HG03095 (cell line): ENCODE measurements around the gene GDA.
"Not testable (repeated sequence)": the region's sequence is repeated elsewhere in the genome, so short reads cannot be mapped to it uniquely, and the experiment has no call there.

Experiments
- ATAC-seq: cut with Tn5 transposase; IDR thresholded peaks from one replicate; pipeline ENCODE4 v1.9.1; 2021; ENCODE audit warnings: moderate library complexity; ENCODE audit not compliant: unreplicated experiment

The GDA gene

DNA sequence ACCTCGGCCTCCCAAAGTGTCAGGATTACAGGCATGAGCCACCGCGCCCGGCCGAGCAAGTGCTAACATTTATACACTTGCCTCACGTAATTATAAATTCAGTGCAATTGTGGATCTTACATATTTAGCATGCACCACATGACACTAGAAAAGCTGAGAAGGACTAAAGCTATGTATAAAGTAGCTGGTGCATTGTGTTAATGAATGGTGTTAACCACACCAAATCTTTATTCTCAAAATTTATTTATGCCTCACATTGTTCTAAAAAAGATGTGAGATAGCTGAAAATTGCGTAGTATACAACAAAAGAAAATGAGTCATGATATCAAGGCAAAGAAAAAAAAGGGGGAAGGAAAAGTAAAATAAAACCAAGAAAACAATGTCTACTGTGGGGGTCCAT is 54.8 kb downstream of the GDA start:
- no peak for ATAC-seq

DNA sequence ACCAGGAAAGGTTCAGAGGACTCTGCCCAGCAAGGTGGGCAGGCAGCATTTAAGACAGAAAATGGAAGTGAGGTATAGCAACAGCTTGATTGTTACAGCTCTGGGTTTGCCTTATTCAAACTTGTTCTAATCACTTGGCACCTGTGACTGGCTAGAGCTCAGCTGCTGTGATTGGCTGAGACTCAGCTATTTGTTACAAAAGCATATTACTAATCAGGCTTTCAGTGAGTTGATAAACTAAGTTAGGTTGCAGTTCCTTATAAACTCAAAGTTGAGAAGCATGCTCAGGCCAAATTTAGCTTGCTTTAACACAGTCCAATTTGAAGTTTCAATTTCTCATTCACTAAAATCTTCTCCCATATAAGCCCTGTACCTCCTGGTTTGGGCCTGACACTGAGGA is 56.3 kb downstream of the GDA start:
- ATAC-seq, result no peak

DNA sequence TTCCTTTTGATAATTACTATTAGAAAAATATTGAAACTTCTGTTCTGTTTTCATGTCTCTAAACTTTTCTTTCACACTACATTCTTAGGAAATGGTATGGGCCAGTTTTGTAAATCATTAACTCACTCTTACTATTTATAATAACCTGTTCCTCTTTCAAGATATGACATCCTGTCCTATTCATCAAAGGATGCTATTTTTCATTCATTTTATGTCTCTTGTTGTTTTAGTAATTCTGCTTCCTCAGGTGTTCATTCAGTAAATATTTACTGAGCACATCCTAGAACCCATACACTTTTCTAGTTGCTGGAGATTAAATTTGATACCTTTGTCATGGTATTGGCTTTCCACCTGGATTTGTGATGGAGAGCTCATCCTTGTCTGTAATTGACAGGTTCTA is 58.0 kb downstream of the GDA start:
- ATAC-seq, result peak; percentile 40

DNA sequence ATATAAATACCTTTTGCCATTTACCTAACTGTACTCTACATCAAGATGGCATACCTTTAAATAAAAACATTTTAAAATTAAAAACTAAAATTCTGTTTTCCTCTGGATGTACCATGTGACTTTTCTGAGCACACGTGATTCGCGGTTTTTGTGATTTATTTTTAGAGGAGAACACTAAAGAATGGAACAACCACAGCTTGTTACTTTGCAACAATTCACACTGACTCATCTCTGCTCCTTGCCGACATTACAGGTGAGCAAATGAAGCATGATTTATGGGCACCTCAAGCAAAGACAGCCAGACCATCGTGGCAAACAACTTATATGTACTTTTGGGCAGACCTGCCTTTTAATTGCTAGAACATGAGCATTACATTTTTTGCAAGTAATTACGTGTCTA is 61.3 kb downstream of the GDA start:
- ATAC-seq, result no peak

DNA sequence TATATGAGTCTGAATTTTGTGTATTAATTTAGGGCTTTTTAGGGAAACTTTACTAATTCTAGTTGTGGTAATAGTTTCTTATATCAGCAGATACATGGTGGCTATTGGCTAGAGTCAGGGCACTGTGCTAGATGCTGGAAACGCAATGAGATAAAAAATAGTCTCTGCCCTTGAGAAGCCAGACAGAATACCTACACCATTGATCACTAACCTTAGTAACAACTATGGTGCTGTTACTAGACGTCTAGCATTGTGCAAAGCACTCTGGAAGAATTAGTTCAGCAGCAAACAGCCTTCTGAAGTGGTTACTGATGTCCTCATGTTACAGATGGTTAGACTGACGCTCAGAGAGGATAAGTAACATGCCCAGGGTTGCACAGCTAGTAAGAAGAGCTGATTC is 61.8 kb downstream of the GDA start:
- no peak for ATAC-seq

DNA sequence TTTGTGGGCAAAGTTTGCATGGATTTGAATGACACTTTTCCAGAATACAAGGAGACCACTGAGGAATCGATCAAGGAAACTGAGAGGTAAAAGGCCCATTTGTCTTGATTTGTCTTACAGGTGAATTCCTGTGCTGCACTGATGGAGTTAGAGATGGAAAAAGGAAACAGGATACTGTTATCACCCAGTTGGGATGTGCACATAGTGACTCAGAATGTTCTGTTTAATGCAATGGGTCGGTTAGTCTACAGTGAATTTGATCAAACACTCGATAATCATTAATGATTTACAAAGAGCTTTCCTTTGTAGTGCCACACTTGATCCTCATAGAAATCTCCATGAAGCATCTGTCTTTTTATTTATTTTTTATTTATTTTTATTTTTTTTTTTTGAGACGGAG is 64.7 kb downstream of the GDA start:
- no peak for ATAC-seq

DNA sequence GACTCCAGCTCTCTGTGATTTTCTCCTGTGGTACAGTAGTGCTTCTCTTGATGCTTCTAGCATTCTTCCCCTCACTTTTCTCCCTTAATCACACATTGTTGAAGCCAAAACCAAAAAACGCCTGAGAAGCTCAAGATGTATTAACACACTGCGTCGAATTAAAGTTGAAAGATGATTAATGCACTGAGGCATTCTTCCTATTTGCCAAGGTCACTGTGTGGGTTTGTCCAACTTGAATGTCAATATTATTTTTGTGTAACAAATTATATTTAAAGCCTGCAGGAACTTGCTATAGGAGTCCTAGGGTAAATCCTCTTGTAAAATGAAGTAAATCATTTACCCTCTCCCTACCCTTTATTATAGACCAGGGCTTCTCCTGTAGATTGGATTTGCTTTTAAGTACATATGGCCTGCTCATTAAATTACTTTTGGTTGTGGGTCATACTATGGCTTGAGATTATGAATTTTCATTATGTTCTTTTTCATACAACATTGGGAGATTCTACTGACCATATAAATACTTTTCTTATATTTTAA is 68.1 kb downstream of the GDA start:
- no peak for ATAC-seq

DNA sequence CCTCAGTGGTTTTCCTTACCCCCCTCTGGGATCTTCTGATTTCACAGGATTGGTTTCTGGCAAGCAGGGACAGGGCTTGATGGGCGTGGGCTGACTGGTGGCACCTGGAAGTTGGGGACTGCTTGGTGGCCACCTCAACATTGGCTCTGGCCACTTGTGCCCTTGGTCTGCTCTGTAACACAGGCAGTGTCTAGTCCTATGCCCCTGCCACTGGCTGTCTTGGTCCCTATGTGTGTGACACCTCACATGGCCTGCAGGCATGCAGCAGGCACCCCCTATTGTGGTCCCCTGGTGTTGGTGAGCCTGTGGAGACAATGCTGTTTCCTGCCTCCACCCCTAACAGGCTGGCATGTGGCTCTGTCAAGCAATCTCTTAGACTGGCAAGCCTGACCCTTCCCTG is 71.3 kb downstream of the GDA start:
- ATAC-seq, result no peak

DNA sequence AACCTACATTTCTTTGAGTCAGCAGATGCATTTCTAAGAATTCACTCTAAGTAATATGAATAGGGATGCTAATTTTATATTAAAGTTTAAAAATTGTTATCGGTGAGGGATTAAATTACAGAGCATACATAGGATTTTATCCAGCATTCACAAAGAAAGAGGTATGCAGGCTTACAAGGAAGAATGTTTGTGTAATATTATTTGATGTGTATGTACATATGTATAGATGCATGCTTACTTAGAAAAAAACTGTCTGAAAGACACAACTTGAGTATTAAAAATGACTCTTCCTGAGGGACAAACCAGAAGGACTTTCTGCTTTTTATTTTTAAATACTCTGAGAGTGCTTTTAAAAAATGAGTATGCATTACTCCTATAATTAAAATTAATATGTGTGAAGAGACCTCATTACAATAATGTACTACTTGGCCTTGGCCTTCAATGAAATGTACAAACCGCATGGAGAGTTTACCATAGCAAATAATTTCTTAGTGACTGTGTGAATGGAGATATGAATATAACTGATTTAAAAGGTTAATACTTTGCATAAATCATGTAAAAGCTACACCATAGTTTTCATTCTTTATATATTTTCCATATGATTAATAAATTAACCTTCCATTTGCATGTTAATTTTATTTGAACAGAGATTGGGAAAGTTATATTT is 77.0 kb downstream of the GDA start:
- no peak for ATAC-seq

DNA sequence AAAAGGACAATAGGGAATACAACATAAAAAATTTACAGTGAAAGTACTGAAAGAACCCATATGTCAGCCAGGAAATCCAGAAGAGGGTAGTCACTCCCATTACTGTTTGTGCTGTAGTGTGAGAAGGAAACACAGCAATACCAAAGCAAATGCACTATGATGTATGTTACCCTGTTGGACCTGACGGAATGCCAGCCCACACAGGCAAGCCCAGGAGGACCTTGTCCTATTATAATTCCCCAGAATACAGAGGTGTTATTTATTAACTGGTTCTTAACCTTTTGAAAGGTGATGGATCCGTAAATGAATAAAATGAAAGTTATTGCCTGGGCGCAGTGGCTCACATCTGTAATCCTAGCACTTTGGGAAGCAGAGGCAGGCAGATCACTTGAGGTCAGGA is 79.0 kb downstream of the GDA start:
- ATAC-seq, result no peak

DNA sequence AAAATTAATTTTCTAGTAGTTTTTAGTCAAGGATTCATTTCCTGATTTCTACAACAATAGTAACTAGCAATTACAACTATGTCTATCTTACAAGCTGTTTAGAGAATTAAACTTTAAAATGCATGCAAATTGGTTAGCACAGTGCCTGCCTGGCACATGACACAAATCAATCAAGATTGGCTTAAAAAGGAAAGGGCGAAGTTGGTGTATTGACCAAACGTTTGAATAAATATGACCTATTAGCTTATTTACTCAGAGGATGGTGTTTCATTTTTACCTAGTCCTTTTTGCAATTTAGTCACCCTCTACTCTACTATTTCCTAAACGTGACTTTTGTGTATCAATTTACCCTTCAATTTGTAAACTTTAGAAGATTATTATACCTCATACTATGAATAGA is 83.5 kb downstream of the GDA start:
- no peak for ATAC-seq

DNA sequence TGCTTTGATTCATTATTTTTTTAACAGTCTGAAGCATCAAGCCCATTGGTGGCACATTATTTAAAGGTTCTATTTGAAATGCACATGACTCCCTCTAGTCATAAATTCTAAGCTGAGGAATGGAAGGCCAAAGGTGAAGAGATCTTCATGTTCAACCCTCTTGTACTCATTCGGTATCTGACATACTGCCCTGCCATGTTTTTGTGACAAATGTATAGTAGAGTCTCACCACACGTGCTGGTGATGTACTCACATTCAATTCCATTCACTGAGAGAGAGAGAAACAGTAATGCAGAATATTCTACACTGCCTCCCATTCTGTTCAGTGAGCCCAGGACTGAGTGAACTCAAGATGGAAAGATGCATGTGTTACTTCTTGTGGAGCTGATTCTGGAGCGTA is 98.3 kb downstream of the GDA start:
- ATAC-seq, result no peak

DNA sequence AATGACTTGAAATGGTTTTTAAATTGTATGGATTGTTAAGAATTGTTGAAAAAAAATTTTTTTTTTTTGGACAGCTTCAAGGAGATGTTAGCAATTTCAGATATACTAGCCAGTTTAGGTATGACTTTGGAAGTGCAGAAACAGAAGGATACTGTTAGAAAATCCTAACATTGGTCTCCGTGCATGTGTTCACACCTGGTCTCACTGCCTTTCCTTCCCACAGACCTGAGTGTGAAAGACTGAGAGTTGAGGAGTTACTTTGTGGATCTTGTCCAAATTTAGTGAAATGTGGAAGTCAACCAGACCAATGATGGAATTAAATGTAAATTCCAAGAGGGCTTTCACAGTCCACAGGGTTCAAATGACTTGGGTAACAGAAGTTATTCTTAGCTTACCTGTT is 102.3 kb downstream of the GDA start:
- ATAC-seq, result no peak

DNA sequence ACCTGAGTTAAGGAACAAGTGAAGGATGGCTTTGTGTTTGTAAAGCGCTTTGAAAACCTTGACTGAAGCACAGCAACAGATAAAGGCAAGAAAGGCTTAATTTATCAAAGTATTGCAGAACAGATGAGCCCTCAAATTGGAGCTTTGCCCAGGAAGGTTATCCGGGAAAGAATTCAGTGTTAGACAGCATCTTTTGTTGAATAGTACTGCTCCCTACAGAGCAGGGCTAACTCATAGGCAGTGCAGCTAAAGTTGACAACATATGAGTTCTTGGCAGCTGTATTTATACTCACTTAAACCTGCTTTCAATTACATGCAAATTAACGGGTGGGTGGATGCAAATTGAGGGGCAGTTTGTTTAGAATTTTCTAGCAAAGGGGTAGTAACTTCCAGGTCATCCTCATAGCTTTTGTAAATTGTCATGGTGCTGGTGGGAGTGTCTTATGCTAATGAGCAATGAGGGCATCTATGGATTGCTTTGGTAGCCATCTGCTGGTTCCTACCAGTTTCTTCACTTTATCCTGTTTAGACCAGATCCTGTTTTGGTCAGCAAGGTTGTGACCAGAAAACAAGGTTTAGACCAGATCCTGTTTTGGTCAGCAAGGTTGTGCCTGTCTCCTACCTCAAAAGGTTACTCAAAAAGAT is 105.8 kb downstream of the GDA start:
- ATAC-seq, result no peak

DNA sequence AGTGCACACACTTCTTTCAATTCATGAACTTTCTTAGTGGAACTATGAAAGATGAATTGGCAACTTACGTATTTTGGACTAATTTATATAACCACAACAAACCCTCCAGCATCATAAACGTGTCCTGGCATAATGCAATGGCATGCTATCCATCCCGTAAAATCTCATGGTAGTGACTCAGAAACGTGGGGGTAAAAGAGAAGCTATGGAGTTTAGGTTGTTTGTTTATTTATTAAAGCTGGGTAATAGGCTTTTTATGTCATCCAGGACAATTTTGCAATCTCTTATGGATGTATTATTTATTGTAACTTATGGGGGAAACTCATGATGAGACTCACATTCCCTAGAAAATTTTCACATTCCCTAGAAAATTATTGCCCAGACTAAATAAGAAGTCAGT is 106.3 kb downstream of the GDA start:
- ATAC-seq, result no peak

DNA sequence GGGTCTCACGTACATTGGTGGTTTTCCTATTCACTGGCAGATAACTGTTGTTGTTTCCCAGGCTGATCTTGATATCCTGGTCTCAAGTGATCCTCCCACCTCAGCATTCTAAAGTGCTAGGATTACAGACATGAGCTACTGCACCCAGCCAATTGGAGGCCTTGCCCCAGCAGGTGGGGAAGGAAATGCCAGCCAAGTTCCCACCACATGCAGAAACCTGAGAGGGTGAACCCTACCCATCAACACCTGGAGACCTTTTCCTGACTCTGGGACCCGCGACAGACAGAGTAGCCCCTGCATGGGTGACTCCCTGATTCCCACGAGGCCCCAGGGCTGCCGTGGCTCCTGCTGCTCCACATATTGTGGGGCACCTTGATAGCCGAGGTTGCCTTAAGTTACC is 107.7 kb downstream of the GDA start:
- no peak for ATAC-seq

DNA sequence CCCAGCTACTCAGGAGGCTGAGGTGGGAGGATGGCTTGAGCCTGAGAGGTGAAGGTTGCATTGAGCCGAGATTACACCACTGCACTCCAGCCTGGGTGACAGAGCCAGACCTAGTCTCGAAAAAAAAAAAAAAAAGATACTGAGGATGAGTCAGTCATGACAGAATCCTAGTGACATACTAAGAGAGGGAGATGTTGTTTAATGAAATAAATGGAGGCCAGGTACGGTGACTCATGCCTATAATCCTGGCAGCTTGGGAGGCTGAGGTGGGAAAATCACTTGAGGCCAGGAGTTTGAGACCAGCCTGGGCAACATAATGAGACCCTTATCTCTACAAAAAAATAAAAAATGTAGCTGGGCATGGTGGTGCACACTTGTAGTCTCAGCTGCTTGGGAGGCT is 108.6 kb downstream of the GDA start:
- ATAC-seq, result no peak

DNA sequence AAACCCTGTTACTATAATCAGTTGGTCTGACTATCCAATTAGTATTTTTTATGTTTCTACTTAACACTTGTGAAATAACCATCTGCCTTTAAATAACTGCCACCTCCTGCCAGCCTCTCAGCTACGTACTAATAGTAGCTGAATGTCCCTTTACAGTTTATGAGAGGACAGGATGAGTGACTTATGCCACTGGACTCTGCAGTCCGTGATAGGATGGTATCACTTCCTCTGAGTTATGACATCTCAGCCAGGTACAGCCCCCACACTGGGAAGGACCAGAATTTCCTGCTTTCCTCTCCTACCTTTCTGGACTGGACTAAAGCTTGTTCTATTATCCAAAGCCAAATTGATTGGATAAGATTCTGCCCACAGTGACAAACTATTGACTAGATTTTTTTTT is 112.8 kb downstream of the GDA start:
- ATAC-seq, result no peak

DNA sequence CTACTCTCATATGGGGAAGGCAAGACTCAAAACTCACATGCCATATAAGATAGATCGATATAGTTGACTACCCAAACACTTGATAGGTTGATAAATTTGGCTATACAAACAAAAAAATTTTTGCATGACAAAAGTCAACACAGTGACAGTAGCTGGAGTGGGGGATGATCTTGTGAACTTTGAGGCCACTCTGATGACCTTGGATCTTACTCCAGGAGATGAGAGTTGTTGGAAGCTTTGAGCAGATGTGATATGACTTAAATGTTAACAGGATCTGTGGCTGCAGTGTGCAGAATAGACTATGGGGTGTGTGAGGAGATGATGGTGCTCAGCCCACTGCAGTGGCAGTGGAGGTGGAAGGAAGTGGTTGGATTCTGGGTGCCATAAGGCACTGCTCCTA is 114.3 kb downstream of the GDA start:
- no peak for ATAC-seq

DNA sequence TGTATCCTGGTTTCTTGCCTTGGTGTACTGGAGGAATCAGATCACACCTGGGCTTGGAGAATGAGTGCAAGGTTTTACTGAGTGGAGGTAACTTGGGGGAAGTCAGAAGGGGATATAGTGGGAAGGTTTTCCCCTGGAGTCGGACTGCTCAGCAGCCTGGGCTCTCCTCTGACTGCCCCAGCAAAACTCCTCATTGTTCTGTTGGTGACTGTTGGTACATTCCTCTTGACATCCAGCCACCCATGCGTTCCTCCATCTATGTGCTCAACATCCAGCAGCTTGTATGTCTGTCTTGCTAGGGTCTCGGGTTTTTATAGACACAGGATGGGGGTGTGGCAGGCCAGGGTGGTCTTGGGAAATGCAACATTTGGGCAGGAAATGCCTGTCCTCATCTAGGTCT is 119.7 kb downstream of the GDA start:
- no peak for ATAC-seq

DNA sequence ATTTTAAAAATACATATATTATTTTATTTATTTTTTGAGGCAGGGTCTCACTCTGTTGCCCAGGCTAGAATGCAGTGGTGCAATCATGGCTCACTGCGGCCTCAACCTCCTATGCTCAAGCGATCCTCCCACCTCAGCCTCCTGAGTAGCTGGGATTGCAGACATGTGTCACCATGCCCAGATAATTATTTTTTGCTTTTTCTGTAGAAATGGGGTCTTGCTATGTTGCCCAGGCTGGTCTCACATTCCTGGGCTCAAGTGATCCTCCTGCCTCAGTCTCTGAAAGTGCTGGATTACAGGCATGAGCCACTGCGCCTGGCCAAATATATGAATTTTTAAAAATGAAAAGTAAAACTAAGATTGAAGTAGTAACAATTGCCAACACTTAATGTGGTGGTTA is 121.1 kb downstream of the GDA start:
- ATAC-seq, result not testable (repeated sequence)

DNA sequence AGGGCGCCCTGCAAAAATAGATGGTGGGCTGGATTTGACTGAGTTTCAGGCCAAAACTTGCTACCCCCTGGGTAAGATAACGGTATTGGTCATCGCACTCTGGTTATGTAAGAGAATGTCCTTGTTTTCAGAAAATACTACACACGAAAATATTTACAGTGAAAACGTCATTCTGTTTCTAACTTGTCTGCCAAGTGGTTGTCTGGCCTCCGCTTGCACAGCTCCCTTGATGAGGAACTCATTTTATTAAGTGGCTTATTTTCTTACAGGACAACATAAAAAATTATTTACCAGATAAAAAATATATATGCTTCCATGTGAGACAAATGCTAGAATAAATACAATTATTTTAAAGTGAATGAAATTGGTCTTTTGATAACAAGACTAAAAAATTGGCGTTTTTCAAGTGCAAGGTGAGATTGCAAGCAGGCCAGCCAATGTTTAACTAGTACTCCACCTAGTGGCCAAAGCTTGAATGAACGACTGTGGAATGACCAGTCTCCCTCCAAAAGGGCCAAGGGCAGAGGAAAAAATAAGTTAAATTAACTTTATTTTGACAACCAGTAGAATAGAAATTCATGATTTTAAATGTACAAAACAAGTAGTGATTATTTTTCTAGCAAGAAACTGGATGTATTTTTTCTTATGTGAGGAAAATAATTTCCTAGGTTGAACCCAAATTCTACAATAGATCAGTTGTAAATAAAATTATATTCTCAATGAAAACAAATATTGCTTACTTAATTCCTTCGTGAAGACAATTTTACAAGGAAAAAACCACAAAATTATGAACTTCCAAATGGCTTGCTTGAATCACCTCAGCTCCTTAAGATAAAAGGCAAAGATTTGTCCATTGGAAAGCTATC is 122.6 kb downstream of the GDA start:
- ATAC-seq, result no peak
